GM19397 (cell line): ENCODE results near the gene RAB11FIP3.
"Not testable (repeated sequence)": the region's sequence is repeated elsewhere in the genome, so short reads cannot be mapped to it uniquely, and the experiment has no call there.

Source experiments
- ATAC-seq: cut with Tn5 transposase; IDR thresholded peaks from one replicate; pipeline ENCODE4 v1.9.1; 2021; ENCODE audit warnings: mild to moderate bottlenecking, moderate library complexity; ENCODE audit not compliant: unreplicated experiment

Gene RAB11FIP3

GRCh38 chr16:460787-461186 lies 35.3 kb downstream of the RAB11FIP3 start:
- ATAC-seq, result no peak

GRCh38 chr16:463071-463470 lies 37.6 kb downstream of the RAB11FIP3 start:
- no peak for ATAC-seq

GRCh38 chr16:466651-467050 lies 41.2 kb downstream of the RAB11FIP3 start:
- no peak for ATAC-seq

GRCh38 chr16:467249-467871 lies 41.9 kb downstream of the RAB11FIP3 start:
- not testable (repeated sequence) for ATAC-seq

- no peak for ATAC-seq
Measured at GRCh38 chr16:468068-468821, 42.8 kb downstream of the RAB11FIP3 start.

GRCh38 chr16:469459-469858 lies 44.0 kb downstream of the RAB11FIP3 start:
- not testable (repeated sequence) for ATAC-seq

GRCh38 chr16:470418-470817 lies 45.0 kb downstream of the RAB11FIP3 start:
- ATAC-seq, result no peak

GRCh38 chr16:471353-472198 lies 46.1 kb downstream of the RAB11FIP3 start:
- ATAC-seq, result no peak

GRCh38 chr16:472199-472504 lies 46.7 kb downstream of the RAB11FIP3 start:
- ATAC-seq, result no peak

GRCh38 chr16:473046-474043 lies 47.9 kb downstream of the RAB11FIP3 start:
- ATAC-seq, result no peak

- ATAC-seq, result no peak
Measured at GRCh38 chr16:474420-475122, 49.1 kb downstream of the RAB11FIP3 start.

- no peak for ATAC-seq
Measured at GRCh38 chr16:476039-476438, 50.6 kb downstream of the RAB11FIP3 start.

GRCh38 chr16:477301-478157 lies 52.1 kb downstream of the RAB11FIP3 start:
- no peak for ATAC-seq

GRCh38 chr16:478287-478686 lies 52.8 kb downstream of the RAB11FIP3 start:
- not testable (repeated sequence) for ATAC-seq

- no peak for ATAC-seq
Measured at GRCh38 chr16:482468-483185, 57.2 kb downstream of the RAB11FIP3 start.

GRCh38 chr16:483341-484075 lies 58.1 kb downstream of the RAB11FIP3 start:
- ATAC-seq, result no peak

- ATAC-seq, result no peak
Measured at GRCh38 chr16:489606-490005, 64.2 kb downstream of the RAB11FIP3 start.

GRCh38 chr16:490768-491167 lies 65.3 kb downstream of the RAB11FIP3 start:
- ATAC-seq, result no peak
